ENCODE results near the gene GPR150.

Gene GPR150

DNA sequence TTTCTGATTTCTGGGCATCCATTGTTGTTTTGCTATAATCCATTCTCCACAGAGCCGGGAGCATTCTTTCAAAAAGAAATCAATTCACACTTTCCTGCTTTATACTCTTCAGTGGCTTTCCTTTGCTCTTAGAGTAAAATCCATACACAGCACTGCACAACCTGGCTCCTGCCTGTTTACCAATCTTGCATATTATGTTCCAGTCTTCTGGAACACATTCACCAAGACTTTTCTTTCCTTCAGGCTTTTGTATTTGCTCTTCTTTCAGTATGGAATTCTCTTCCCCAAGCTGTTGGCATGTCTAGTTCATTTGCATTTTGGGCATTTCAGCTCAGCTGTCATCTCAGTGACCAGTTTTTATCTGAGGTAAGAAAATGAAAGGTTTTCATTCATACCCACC, 33.0 kb downstream of the GPR150 start:
- no peak for DNase-seq

DNA sequence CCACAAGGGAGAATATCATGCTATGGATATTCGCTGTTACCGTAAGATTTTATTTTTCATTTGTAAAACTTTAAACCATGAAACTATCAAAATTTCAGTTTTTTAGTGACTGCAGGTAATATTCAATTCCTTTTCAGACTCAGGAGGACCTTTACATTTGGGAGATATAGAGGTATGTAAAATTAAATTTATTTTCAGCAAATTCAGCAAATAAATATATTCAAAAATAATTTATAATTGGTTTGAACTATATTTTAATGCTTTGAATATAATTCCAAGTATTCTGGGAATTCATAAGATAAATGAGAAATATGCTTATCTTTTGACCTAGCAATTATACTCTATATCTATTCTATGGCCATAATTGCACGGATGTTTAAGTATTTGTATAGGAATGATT, 34.3 kb downstream of the GPR150 start:
- no peak for DNase-seq

DNA sequence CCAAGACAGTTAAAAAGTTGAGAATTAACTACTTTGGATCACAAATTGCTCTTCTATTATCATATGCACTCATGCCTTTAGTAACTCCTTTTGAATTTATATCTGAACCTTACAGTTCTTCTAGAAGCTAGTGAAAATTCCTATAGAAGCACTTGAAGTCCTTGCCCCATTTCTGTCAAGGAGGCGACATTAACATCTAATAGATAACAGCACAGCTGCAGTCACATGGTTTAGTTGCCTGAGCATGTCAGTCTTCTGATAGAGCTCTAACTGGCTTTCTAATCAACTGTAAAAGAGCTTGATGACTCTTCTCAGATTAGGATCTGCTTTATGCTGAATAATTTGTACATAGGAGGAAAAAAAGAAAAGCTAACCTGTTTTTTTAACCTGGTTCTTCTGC, 35.7 kb downstream of the GPR150 start:
- DNase-seq = no peak

DNA sequence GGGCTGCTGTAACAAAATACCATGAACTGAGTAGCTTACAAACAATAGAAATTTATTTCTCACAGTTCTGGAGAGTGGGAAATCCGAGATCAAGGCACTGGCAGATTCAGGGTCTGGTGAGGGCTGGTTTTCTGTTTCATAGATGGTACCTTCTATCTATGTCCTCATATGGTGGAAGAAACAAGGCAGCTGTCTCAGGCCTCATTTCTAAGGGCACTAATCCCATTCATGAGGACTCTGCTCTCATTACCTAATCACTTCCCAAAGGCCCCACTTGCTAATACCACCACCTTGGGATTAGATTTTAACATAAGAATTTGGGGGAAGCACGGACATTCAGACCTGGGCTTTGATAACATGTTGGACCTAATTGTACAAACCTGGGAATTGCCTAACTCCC, 40.2 kb downstream of the GPR150 start:
- no peak for DNase-seq

DNA sequence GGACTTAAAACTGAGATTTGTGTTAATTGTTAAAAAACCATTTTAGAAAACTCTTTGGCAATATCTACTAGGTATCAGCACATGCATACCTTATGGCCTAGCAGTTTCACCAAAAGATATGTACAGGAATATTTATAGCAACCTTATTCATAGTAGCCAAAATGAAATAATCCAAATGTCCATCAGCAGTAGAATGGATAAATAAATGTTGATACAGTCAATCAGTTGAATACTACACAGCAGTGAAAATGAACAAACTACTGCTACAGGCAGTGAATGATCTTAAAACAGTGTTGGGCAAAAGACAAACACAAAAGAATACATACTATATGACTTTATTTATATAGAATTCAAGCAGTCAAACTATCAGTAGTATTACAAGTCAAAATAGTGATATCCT, 43.1 kb downstream of the GPR150 start:
- no peak for DNase-seq

DNA sequence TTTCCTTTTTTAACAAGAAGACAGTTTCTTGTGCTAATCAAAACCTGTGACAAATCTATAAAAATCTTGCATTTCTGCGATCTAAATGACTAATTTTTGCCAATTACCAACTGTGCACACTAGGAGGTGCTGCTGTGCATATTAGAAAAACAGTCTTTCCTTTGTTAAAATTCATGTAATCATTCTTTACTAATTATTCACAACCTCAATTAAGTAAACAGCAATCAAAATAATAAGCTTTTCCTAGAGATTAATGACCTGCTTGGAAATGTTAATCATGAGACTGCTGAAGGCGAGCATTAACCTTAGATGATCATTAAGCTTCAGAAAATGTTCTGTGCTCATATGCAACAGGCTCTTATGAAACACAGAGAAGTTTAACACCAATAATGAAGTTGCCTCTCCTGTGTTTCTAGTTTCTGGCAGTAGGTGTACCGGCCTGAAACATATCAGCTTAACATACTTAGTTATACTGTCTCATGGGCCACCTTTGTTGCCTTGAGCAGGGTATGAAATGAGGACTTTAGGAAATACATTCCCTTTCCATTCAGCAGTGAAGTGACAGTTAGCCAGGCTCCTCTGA, 44.4 kb downstream of the GPR150 start:
- peak; percentile 15 for DNase-seq

DNA sequence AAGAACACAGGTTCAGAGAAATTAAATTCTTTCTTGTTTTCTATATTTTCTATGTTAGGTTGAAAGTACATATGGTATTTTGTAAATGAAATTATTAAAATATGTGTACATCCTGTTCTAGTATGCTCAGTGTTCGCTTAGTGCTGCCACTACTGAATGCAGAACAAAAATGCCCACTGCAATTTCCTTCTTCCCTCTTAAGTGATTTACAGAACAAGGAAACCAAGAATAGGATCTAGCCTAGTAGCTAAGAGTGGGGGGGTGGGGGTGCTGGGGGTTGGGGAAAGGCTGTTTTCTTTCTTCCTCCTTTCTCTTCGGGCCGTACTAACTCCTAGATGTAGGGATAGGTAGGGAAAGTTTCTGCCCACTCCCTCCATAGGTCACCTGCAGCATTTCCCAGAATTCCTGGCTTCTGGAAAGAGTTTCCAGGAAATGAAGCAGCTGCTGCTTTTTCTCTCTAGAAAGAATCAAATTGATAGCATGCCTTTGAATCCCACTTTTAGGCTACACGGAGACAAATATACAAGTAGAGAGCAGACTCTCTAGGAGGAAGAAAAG, 47.3 kb downstream of the GPR150 start:
- DNase-seq = no peak

DNA sequence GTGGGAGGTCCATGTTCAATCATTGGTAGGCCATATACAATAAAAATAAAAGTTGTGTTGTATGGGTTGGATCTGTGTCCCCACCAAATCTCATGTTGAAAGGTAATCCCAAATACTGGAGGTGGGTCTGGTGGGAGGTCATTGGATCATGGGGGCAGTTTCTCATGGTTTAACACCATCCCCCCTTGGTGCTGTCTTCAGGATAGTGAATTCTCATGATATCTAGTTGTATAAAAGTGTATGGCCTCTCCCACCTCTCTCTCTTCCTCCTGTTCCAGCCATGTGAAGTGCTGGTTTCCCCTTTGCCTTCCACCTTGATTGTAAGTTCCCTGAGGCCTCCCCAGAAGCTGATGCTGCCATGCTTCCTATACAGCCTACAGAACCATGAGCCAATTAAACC, 47.8 kb downstream of the GPR150 start:
- DNase-seq = no peak

- DNase-seq = no peak
Measured at GRCh38 chr5:95668216-95668615, 48.3 kb downstream of the GPR150 start.

DNA sequence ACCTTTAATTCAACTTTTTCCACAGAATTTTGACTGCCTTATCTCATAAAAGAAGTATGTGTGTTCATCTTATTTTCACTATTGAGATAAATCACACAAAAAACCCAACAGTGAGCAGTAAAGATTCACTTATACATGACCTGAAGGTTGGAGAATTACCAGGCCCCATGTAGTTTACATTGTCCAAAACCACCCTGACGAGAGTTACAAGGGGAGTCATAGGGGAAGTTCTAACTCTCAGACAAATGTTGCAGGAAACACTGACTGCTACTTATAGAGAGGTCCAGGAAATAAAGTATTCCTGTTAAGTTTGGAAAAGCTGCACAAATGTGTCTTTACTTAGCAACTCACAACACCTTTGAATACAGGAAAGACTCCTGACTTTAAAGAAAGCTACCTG, 48.8 kb downstream of the GPR150 start:
- DNase-seq = no peak

GRCh38 chr5:95669540-95669939, 49.7 kb downstream of the GPR150 start:
- no peak for DNase-seq

- no peak for DNase-seq
Measured at GRCh38 chr5:95669985-95670384, 50.1 kb downstream of the GPR150 start.

DNA sequence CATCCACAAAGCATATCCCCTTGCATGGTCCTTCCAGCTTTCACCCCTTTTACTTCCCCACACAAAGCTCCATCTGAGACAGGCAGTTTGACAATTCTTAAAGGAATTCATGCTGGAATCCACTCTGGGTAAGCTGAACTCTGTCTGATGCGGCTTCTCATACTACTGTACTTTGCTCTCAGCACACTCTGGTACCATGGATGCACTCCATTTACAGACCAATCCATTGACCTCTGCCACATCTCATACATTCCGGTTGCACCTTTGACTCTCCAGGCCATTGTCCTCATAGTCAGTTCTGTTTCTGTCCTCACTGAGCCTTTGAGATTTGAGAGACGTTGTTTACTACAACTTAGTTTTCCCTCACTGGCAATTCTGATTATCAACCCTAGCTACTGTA, 50.7 kb downstream of the GPR150 start:
- DNase-seq = no peak
